ENCODE data around the gene TAF6L. TPM values are rescaled to one million over a fixed set of nuclear protein-coding genes. Genes with fewer than 3 reads are reported as not detected.

TAF6L gene
- total RNA-seq, 6 experiments from 2014 or later = 11.9 to 19.3 (median 16.0) TPM

GRCh38 chr11:62792202-62792575 is 21.0 kb downstream of the TAF6L start:
- Histone ChIP-seq H3K9me3 (no peaks in the 10 kb centered on the region), H3K4me3 (peak overlapping the region in 2 of 3 donors; percentile 73 to 89), H3K4me1 (peaks cover 0 to 26% (median 7%) of the 10 kb centered on the region in 4 donors), H3K27me3 (no peaks in the 10 kb centered on the region), H3K36me3 (peaks cover 7 to 59% (median 27%) of the 10 kb centered on the region in 4 donors), H3K27ac (peak overlapping the region in 2 of 3 donors; percentile 20 to 65)
- TF ChIP-seq CTCF (IDR thresholded peaks at IDR 0.05) (no peak), POLR2A (IDR thresholded peaks at IDR 0.05) (no peak)
- no peak for DNase-seq
- 58% methylated on average over 4 of the region's 11 CpGs for WGBS (ENCODE audit: insufficient coverage, low coverage, low lambda C conversion rate, missing lambda C conversion rate)
- peak in 2 of 4 donors; percentile 0 to 1 for ATAC-seq
- intact Hi-C loops (cut with DNase I) = no loop called here

GRCh38 chr11:62794201-62794775 is 23.1 kb downstream of the TAF6L start:
- 91% methylated on average over 8 of the region's 8 CpGs for WGBS (ENCODE audit: insufficient coverage, low coverage, low lambda C conversion rate, missing lambda C conversion rate)
- intact Hi-C loops (cut with DNase I) = no loop called here
- Histone ChIP-seq H3K27ac (no peak overlapping the region), H3K4me3 (no peak overlapping the region), H3K27me3 (no peaks in the 10 kb centered on the region), H3K36me3 (peaks cover 12 to 77% (median 38%) of the 10 kb centered on the region in 4 donors), H3K9me3 (no peaks in the 10 kb centered on the region), H3K4me1 (peaks cover 0 to 17% (median 7%) of the 10 kb centered on the region in 4 donors)
- TF ChIP-seq CTCF (IDR thresholded peaks at IDR 0.05) (no peak), POLR2A (IDR thresholded peaks at IDR 0.05) (no peak)
- ATAC-seq = no peak
- DNase-seq = no peak

DNA sequence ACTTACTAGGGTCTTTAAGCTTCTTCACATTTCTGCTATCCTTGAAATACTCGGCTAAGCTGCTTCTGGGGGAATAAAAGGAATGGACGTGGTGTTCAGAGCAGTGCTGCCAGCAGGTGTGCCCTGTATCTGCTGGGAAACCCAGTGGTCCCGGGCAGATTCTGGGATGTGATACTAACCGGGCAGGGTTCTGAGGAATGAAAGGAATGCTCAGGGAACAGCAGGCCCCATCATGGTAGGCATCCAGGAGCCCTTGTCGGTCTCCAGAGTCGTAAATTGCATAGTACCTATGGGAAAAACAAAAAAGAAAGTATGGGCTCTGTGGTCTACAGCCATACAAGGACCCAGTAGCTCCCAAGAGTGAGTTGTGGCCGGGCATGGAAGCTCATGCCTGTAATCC is 25.1 kb downstream of the TAF6L start:
- Histone ChIP-seq H3K4me3 (no peak overlapping the region), H3K36me3 (peaks cover 12 to 88% (median 56%) of the 10 kb centered on the region in 4 donors), H3K27ac (no peak overlapping the region), H3K9me3 (no peaks in the 10 kb centered on the region), H3K4me1 (peaks cover 0 to 6% (median 2%) of the 10 kb centered on the region in 4 donors), H3K27me3 (no peaks in the 10 kb centered on the region)
- ATAC-seq (no peak), DNase-seq (no peak)
- intact Hi-C loops (cut with DNase I) = no loop called here
- WGBS (ENCODE audit: insufficient coverage, low coverage, low lambda C conversion rate, missing lambda C conversion rate) = 90% methylated on average over 6 of the region's 7 CpGs
- TF ChIP-seq CTCF (IDR thresholded peaks at IDR 0.05) (no peak), POLR2A (IDR thresholded peaks at IDR 0.05) (no peak)

DNA sequence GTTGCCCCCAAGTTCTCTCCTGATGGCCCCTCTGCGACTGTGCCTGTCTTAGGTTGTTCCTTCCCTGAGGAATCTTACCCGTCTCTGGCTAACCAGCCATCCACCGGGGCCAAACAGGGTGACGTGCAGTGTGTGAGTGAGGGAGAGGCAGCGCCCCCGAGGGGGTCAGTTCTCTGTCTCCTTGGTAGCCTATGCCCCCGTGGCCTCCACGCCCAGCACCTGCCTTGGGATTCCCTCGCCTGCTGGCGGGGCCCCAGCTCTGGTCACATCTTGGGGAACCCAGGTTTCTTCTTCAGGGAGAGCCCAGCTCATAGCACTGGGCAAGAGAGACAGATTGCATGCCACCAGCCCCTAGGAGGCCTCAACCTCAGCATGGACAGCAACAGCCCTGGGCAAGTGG is 28.3 kb downstream of the TAF6L start:
- intact Hi-C loops (cut with DNase I) = no loop called here
- Histone ChIP-seq H3K4me1 (peaks cover 0 to 6% (median 0%) of the 10 kb centered on the region in 4 donors), H3K9me3 (no peaks in the 10 kb centered on the region), H3K4me3 (no peak overlapping the region), H3K27ac (no peak overlapping the region), H3K27me3 (no peaks in the 10 kb centered on the region), H3K36me3 (peaks cover 11 to 93% (median 57%) of the 10 kb centered on the region in 4 donors)
- ATAC-seq (peak in 1 of 4 donors; percentile 15), DNase-seq (no peak)
- TF ChIP-seq CTCF (IDR thresholded peaks at IDR 0.05) = no peak
- no peak for TF ChIP-seq POLR2A (IDR thresholded peaks at IDR 0.05)
- WGBS (ENCODE audit: insufficient coverage, low coverage, low lambda C conversion rate, missing lambda C conversion rate) = 80% methylated on average over 1 of the region's 10 CpGs
